ENCODE measurements around the gene LVRN.

LVRN gene

DNA sequence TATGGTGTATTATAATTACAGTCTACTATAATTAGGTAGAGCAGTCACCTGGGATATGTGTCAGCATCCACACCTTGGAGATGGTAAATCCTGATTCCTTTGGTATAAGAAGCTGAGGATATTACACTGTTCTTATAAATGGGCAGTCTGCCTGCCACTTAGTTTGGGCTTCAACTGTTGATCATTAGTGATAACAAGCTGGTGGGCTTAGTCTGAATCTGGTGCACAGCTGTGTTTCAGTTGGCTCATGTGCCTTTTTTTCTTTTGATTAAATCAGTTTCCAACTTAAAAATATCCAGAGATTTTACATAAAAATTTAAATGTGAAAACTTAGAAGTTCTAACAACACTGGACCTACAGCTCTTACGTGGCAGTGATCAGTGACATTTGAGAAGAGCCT is 21.2 kb downstream of the LVRN start:
- no peak overlapping the region for H3K4me3 ChIP-seq (ENCODE audit: low read depth, low read length)
- TF ChIP-seq, protein P1, sequence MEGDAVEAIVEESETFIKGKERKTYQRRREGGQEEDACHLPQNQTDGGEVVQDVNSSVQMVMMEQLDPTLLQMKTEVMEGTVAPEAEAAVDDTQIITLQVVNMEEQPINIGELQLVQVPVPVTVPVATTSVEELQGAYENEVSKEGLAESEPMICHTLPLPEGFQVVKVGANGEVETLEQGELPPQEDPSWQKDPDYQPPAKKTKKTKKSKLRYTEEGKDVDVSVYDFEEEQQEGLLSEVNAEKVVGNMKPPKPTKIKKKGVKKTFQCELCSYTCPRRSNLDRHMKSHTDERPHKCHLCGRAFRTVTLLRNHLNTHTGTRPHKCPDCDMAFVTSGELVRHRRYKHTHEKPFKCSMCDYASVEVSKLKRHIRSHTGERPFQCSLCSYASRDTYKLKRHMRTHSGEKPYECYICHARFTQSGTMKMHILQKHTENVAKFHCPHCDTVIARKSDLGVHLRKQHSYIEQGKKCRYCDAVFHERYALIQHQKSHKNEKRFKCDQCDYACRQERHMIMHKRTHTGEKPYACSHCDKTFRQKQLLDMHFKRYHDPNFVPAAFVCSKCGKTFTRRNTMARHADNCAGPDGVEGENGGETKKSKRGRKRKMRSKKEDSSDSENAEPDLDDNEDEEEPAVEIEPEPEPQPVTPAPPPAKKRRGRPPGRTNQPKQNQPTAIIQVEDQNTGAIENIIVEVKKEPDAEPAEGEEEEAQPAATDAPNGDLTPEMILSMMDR (IDR thresholded peaks at IDR 0.05; ENCODE audit: low read depth, low read length) = no peak

DNA sequence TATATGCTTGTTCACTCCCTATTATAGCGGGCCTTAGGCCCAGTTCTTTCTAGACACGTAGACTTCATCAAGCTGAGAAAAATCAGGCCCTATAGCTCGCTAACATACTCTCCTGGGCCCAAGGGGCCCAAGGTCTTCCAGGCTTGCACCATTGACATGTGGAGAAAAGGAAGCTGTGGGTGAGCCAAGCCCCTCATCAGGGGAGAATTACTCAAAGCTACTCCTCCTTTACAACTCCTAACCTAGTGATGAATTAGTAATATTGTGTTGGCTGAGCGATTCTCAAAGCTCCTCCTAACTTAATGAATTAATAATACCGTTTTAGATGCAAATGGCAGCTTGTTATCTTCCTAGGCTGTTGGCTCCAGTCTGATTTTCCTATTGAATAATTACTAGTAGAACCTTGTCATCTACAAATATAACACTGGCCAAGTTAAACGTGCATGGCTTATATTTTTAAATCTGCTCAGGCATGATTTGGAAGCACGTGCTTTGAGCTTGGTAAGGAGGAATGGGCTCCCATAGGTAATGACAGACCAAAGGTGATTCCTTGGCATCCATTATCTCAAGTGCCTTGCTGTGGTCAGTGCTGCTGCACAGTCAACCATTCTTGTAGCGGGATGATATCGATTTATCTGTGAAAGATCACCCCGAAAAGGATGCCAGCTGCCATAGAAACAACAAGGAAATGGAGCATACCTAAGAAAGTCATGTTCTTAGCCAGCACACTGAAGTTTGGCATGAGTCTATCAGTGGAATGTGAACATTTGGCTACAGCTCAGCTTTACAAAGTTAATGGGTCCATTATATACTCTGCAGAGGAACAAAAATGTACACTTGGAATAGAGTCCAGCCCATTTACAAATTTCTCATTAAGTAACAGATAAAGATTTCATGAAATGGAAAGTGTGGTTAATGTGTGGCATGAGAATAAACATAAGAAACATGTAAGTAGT is 23.8 kb downstream of the LVRN start:
- TF ChIP-seq, protein P1 (IDR thresholded peaks at IDR 0.05; ENCODE audit: low read depth, low read length) = no peak
- H3K4me3 ChIP-seq (ENCODE audit: low read depth, low read length) = no peak overlapping the region

DNA sequence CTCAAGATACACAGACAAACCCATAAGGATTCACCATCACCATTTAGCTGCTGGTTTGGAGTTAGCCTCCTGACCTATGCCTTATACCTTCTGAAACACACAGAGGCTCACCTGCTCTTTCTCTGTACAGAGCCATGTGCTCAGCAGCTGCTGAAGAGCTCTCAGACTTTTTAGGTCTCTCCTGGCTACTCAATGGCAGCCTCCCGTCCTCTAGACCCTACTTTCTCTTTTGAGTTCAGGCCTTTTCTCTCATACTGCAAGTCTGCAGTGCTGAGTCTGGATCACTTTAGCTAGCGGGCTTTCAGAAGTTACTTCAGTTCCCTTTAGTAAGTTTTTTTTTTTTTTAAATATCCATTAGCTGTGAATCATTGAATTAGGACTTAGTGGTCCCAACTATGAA is 25.7 kb downstream of the LVRN start:
- TF ChIP-seq, protein P1 (IDR thresholded peaks at IDR 0.05; ENCODE audit: low read depth, low read length) = no peak
- no peak overlapping the region for H3K4me3 ChIP-seq (ENCODE audit: low read depth, low read length)

DNA sequence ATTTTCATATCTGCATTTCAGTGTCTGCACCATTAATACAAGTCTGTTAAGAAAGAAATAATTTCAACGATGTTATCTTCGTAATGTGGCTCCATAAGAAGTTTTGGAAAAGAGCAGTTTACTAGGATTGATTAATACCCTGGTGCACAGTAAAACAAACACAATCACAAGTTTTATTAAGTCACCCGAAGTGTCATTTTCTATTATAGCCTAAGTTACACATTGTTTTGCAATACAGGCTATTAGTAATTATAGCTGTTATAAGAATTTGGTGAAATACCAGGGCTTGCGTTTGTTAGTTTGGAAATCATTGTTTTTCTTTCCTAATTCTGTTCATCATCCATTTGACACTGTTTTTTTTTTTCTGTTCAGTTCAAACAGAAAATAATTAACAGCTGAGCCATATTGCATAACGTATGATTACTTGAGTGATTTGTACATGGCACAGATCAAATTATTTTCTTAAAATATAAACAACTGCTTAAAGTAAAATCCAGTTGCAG is 30.6 kb downstream of the LVRN start:
- no peak overlapping the region for H3K4me3 ChIP-seq (ENCODE audit: low read depth, low read length)
- TF ChIP-seq, protein P1 (IDR thresholded peaks at IDR 0.05; ENCODE audit: low read depth, low read length) = no peak

DNA sequence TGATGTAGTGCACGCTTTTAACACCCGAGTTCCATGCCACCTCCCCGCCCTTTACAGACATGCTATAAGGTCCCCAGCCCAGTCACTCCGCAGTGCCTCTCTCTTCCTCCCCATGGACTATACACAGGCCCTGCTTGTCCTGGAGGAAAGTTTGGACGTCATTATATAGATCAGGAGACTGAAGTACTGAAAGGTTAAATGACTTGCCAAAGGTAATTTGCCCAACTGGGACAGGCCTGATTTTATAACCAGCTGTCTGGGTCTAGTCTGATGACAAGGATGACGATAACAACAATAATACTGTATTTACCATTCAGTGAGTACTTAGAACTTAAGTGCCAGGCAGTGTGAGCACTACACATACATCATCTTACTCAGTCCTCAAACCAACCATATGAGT is 33.1 kb downstream of the LVRN start:
- no peak overlapping the region for H3K4me3 ChIP-seq (ENCODE audit: low read depth, low read length)
- TF ChIP-seq, protein P1 (IDR thresholded peaks at IDR 0.05; ENCODE audit: low read depth, low read length) = no peak

DNA sequence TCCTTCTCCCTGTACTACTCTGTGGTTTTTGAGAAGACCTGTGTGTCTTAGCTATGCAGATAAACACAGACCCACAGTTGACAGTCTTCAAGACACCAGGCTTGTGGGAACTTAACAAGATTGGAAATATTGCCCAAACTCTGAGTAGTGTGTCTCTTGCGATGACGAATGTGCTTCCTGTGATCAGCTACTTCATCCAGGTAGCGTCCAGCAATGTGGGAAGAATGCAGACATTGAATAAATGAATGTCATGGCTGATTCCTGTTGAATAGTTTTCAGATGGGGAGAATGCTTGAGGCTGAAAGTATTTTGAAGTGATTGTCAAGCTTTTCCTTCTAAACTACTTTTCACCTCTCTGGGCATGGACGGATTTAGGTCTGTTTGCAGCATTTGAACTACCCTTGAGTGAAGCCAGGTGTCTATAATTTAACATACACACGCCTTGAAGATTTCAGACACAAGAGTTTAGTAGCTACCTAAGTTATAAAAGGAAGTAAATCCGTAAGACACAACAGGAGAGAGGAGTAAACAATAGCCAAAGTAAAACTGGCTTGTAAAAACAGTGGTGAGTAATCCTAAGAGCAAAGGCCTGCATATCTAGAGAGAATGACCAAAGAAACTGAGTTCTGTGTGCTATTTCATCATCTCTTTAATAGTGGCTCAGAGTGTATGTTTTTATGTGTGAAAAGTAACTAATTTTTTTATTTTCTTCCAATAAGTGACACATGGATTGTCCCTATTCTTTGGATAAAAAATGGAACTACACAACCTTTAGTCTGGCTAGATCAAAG is 40.0 kb downstream of the LVRN start:
- H3K4me3 ChIP-seq (ENCODE audit: low read depth, low read length) = no peak overlapping the region
- TF ChIP-seq, protein P1 (IDR thresholded peaks at IDR 0.05; ENCODE audit: low read depth, low read length) = no peak

Measured in WI38 (cell line).